ENCODE results near the gene NTM. TPM values are rescaled to one million over a fixed set of nuclear protein-coding genes. Genes with fewer than 3 reads are reported as not detected.
"Not testable (repeated sequence)": the region's sequence is repeated elsewhere in the genome, so short reads cannot be mapped to it uniquely, and the experiment has no call there.

NTM gene
- total and polyA plus RNA-seq, 12 donors, result 0.26 to 11.5 (median 4.0) TPM

DNA sequence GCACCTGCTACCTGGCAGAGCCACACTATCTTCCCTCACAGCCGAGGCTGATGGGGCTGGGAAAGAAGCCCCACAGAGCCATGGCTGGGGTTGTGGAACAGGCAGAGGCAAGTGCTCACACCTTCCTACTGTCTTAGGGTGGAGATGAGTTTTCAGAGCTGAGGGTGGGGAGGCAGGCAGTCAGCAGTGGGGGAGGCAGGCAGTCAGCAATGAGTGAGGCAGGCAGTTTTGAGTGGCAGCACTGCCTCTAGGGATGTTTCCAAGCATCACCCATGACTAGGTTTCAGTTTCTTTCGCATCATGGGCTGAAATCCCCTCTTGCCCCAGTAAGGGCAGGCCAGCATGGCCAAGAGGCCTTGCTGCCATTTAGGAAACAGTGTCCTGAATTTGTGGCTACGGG, 41.6 kb upstream of the NTM start:
- Histone ChIP-seq H3K4me3 (no peak overlapping the region), H3K9me3 (replicated peaks in 1 of 3) (no peaks in the 10 kb centered on the region), H3K4me1 (replicated peaks in 1 of 2) (no peaks in the 10 kb centered on the region), H3K27me3 (no peaks in the 10 kb centered on the region), H3K36me3 (replicated peaks in 1 of 2) (no peaks in the 10 kb centered on the region), H3K27ac (no peak overlapping the region)
- TF ChIP-seq POLR2A (IDR thresholded peaks at IDR 0.05), result no peak
- TF ChIP-seq, protein P1, sequence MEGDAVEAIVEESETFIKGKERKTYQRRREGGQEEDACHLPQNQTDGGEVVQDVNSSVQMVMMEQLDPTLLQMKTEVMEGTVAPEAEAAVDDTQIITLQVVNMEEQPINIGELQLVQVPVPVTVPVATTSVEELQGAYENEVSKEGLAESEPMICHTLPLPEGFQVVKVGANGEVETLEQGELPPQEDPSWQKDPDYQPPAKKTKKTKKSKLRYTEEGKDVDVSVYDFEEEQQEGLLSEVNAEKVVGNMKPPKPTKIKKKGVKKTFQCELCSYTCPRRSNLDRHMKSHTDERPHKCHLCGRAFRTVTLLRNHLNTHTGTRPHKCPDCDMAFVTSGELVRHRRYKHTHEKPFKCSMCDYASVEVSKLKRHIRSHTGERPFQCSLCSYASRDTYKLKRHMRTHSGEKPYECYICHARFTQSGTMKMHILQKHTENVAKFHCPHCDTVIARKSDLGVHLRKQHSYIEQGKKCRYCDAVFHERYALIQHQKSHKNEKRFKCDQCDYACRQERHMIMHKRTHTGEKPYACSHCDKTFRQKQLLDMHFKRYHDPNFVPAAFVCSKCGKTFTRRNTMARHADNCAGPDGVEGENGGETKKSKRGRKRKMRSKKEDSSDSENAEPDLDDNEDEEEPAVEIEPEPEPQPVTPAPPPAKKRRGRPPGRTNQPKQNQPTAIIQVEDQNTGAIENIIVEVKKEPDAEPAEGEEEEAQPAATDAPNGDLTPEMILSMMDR (IDR thresholded peaks at IDR 0.05), result no peak
- DNase-seq, result no peak
- WGBS, 4 donors, result 82 to 90% (median 87%) methylated on average over 3 of the region's 3 CpGs
- intact Hi-C loops (cut with DNase I), result no loop called here

DNA sequence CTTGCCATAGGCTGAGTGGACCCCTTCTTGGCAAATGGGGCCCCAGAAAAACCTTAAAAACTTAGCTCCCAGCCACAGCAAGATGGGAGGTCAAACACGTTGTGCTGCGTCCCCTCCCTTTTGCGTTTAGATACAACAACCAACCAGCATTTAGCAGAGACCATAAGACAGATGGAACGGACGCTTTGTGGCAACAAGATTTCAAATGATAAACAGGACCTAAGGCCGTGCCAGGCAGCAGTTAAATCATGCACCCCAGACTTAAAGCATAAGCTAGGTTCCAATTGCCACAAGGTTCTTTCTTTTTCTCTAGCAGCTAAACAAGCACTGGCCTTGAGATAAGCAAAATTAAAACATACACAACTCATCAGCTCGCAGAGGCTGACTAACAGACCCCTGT, 39.4 kb upstream of the NTM start:
- no peaks in the 10 kb centered on the region for H3K9me3 ChIP-seq (replicated peaks in 1 of 3)
- no peaks in the 10 kb centered on the region for H3K27me3 ChIP-seq
- no peak overlapping the region for H3K4me3 ChIP-seq
- no peaks in the 10 kb centered on the region for H3K4me1 ChIP-seq (replicated peaks in 1 of 2)
- TF ChIP-seq, protein P1 (IDR thresholded peaks at IDR 0.05), result no peak
- no peak for TF ChIP-seq POLR2A (IDR thresholded peaks at IDR 0.05)
- intact Hi-C loops (cut with DNase I), result no loop called here
- no peak for DNase-seq
- H3K36me3 ChIP-seq (replicated peaks in 1 of 2), result no peaks in the 10 kb centered on the region
- no peak overlapping the region for H3K27ac ChIP-seq
- WGBS, 4 donors, result 31 to 44% (median 39%) methylated on average over 7 of the region's 7 CpGs

DNA sequence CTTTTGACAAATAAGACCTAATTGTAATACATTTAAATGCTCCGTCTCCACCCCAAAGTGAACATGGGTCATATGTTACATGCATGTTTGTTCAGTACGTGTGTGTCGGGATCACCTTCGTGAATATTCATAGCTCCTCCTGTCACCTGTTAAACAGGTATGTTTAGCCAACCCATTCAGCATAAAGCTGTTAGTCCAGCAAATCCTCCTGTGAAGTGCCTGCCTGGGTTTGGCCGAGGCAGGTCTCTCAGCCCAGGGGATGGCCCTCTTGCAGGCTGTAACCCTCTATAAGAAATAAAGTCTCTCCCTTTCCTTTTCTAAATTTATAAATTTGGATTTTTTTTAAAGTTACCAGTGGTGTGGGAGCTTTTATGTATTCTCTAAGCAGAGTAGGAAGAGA, 38.9 kb upstream of the NTM start:
- DNase-seq, result no peak
- Histone ChIP-seq H3K27me3 (no peaks in the 10 kb centered on the region), H3K4me1 (replicated peaks in 1 of 2) (no peaks in the 10 kb centered on the region), H3K4me3 (no peak overlapping the region), H3K27ac (no peak overlapping the region), H3K9me3 (replicated peaks in 1 of 3) (no peaks in the 10 kb centered on the region), H3K36me3 (replicated peaks in 1 of 2) (no peaks in the 10 kb centered on the region)
- intact Hi-C loops (cut with DNase I), result no loop called here
- TF ChIP-seq, protein P1 (IDR thresholded peaks at IDR 0.05), result no peak
- TF ChIP-seq POLR2A (IDR thresholded peaks at IDR 0.05), result no peak
- 66 to 90% (median 82%) methylated on average over 5 of the region's 5 CpGs for WGBS, 4 donors

DNA sequence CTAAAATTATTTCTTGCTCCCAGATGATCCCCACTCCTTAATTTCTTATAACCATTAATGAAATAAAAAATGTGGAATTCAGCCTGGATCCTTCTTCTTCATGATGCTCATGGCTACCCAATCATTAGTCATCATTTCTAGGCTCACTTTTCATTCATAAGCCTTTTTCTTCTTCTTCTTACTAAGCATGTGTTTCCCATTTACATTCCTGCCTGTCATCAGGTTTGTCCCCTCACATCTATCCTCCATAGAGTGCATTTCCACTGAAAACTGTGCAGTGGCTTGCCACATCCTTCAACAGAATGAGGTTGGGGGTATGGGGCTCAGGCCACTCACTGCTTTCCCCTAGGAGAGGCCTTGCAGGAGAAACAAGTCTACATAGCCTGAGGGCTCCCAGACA, 35.8 kb upstream of the NTM start:
- Histone ChIP-seq H3K9me3 (replicated peaks in 1 of 3) (no peaks in the 10 kb centered on the region), H3K27me3 (no peaks in the 10 kb centered on the region), H3K27ac (no peak overlapping the region), H3K36me3 (replicated peaks in 1 of 2) (no peaks in the 10 kb centered on the region), H3K4me1 (replicated peaks in 1 of 2) (no peaks in the 10 kb centered on the region), H3K4me3 (no peak overlapping the region)
- TF ChIP-seq, protein P1 (IDR thresholded peaks at IDR 0.05), result no peak
- TF ChIP-seq POLR2A (IDR thresholded peaks at IDR 0.05), result no peak
- intact Hi-C loops (cut with DNase I), result no loop called here
- DNase-seq, result no peak

DNA sequence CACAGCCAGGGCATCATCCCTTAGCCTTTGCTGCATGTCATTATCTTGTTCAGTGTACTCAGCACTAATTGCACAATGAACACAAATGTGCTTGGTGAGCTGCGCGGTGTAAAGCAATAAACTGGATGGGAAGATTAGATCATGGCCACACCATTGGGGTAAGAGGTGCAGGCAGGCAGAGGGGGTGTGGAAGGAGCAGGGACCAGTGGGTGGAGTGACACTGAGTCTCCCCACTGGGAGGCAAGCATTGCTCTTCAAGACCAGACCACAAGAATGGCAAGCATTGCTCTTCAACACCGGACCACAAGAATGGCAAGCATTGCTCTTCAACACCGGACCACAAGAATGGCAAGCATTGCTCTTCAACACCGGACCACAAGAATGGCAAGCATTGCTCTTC, 28.5 kb upstream of the NTM start:
- DNase-seq; H3K4me3 ChIP-seq; H3K27me3 ChIP-seq; intact Hi-C loops (cut with DNase I); H3K4me1 ChIP-seq (replicated peaks in 1 of 2); H3K36me3 ChIP-seq (replicated peaks in 1 of 2); H3K27ac ChIP-seq; H3K9me3 ChIP-seq (replicated peaks in 1 of 3): not testable (repeated sequence)
- 72 to 86% (median 80%) methylated on average over 4 of the region's 5 CpGs for WGBS, 4 donors

DNA sequence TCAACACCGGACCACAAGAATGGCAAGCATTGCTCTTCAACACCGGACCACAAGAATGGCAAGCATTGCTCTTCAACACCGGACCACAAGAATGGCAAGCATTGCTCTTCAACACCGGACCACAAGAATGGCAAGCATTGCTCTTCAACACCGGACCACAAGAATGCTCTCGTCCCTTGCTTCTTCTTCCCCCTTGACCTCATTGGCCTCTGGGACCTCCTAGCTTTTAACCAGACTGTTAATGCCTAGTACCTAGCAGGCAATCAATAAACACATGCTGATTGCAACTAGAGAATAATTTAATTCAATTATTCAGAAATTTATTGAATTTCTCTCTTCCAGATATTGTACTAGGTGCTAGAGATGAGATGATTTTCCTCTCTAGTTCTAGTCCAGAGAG, 28.0 kb upstream of the NTM start:
- H3K36me3 ChIP-seq (replicated peaks in 1 of 2); intact Hi-C loops (cut with DNase I); H3K9me3 ChIP-seq (replicated peaks in 1 of 3); DNase-seq; H3K27me3 ChIP-seq; H3K27ac ChIP-seq; H3K4me3 ChIP-seq; H3K4me1 ChIP-seq (replicated peaks in 1 of 2): not testable (repeated sequence)
- WGBS, 4 donors, result 81 to 90% (median 89%) methylated on average over 3 to 4 of the region's 6 CpGs

Data from adrenal gland (tissue), 12 donors.